GM21515 (cell line): ENCODE results near the gene MT1E.
"Not testable (repeated sequence)": the region's sequence is repeated elsewhere in the genome, so short reads cannot be mapped to it uniquely, and the experiment has no call there.

Experiments used
- ATAC-seq: cut with Tn5 transposase; IDR thresholded peaks from one replicate; pipeline ENCODE4 v1.9.1; 2021; ENCODE audit not compliant: unreplicated experiment

Gene MT1E

GRCh38 chr16:56606476-56607108 lies 19.0 kb upstream of the MT1E start:
- no peak for ATAC-seq

GRCh38 chr16:56607109-56607618 lies 18.4 kb upstream of the MT1E start:
- no peak for ATAC-seq

- ATAC-seq, result no peak
These were observed 17.9 kb upstream of the MT1E start for GRCh38 chr16:56607675-56608042.

- peak; percentile 92 for ATAC-seq
These were observed 17.3 kb upstream of the MT1E start, which contains the start of gene MT2A for GRCh38 chr16:56608043-56608875. Gene MT2A (plus strand): TSS chr16:56608584. CDS start chr16:56608656, 72 bp downstream.

- ATAC-seq, result no peak
These were observed 16.6 kb upstream of the MT1E start for GRCh38 chr16:56608876-56609462.

- peak; percentile 43 for ATAC-seq
These were observed 16.1 kb upstream of the MT1E start for GRCh38 chr16:56609463-56609921.

GRCh38 chr16:56610017-56610608 lies 15.5 kb upstream of the MT1E start:
- no peak for ATAC-seq

- ATAC-seq, result no peak
These were observed 14.9 kb upstream of the MT1E start for GRCh38 chr16:56610609-56611111.

GRCh38 chr16:56611281-56611833 lies 14.2 kb upstream of the MT1E start:
- no peak for ATAC-seq

- ATAC-seq, result no peak
These were observed 11.9 kb upstream of the MT1E start for GRCh38 chr16:56613706-56614105.

GRCh38 chr16:56614549-56614991 lies 11.0 kb upstream of the MT1E start:
- ATAC-seq, result no peak

- no peak for ATAC-seq
These were observed 10.2 kb upstream of the MT1E start for GRCh38 chr16:56615353-56615752.

- ATAC-seq, result no peak
These were observed 8.9 kb upstream of the MT1E start for GRCh38 chr16:56616608-56617211.

GRCh38 chr16:56617212-56618085 lies 8.1 kb upstream of the MT1E start:
- ATAC-seq, result no peak

GRCh38 chr16:56618138-56618537 lies 7.4 kb upstream of the MT1E start:
- no peak for ATAC-seq

GRCh38 chr16:56620339-56620897 lies 5.2 kb upstream of the MT1E start:
- no peak for ATAC-seq

- not testable (repeated sequence) for ATAC-seq
These were observed 3.7 kb upstream of the MT1E start for GRCh38 chr16:56621665-56622445.

GRCh38 chr16:56623184-56623583 lies 2.4 kb upstream of the MT1E start:
- not testable (repeated sequence) for ATAC-seq
